ENCODE data around the gene HDAC4. TPM values are rescaled to one million over a fixed set of nuclear protein-coding genes. Genes with fewer than 3 reads are reported as not detected.
"Not testable (repeated sequence)": the region's sequence is repeated elsewhere in the genome, so short reads cannot be mapped to it uniquely, and the experiment has no call there.

Gene HDAC4
- total RNA-seq, 1 donor from 2014 or later = 65.7 TPM

GRCh38 chr2:239073270-239073669 lies 327.6 kb downstream of the HDAC4 start:
- peak in 1 of 2 donors; percentile 42 for DNase-seq (ENCODE audit: low spot score in 2 of 2)
- Histone ChIP-seq H3K36me3 (peaks cover 27 to 49% of the 10 kb centered on the region in 2 donors), H3K4me1 (no peaks in the 10 kb centered on the region), H3K9me3 (no peaks in the 10 kb centered on the region), H3K4me3 (no peak overlapping the region), H3K27me3 (no peaks in the 10 kb centered on the region), H3K27ac (no peak overlapping the region)
- intact Hi-C loops (cut with DNase I) = no loop called here
- TF ChIP-seq CTCF (IDR thresholded peaks at IDR 0.05) = no peak

GRCh38 chr2:239072786-239073185 lies 328.0 kb downstream of the HDAC4 start:
- no peak for TF ChIP-seq CTCF (IDR thresholded peaks at IDR 0.05)
- no peak for DNase-seq (ENCODE audit: low spot score in 2 of 2)
- Histone ChIP-seq H3K36me3 (peaks cover 32 to 54% of the 10 kb centered on the region in 2 donors), H3K9me3 (no peaks in the 10 kb centered on the region), H3K27me3 (no peaks in the 10 kb centered on the region), H3K27ac (no peak overlapping the region), H3K4me3 (no peak overlapping the region), H3K4me1 (no peaks in the 10 kb centered on the region)
- intact Hi-C loops (cut with DNase I) = no loop called here

GRCh38 chr2:239070466-239070865 lies 330.4 kb downstream of the HDAC4 start:
- no peaks in the 10 kb centered on the region for H3K4me1 ChIP-seq
- no peaks in the 10 kb centered on the region for H3K27me3 ChIP-seq
- H3K9me3 ChIP-seq = no peaks in the 10 kb centered on the region
- H3K36me3 ChIP-seq = peaks cover 50 to 66% of the 10 kb centered on the region in 2 donors
- TF ChIP-seq CTCF (IDR thresholded peaks at IDR 0.05) = no peak
- DNase-seq (ENCODE audit: low spot score in 2 of 2) = no peak
- H3K27ac ChIP-seq = no peak overlapping the region
- intact Hi-C loops (cut with DNase I) = no loop called here
- H3K4me3 ChIP-seq = no peak overlapping the region

GRCh38 chr2:239069362-239070333 lies 331.2 kb downstream of the HDAC4 start:
- H3K4me1 ChIP-seq; intact Hi-C loops (cut with DNase I); DNase-seq (ENCODE audit: low spot score in 2 of 2); H3K27ac ChIP-seq; H3K27me3 ChIP-seq; H3K4me3 ChIP-seq; H3K9me3 ChIP-seq: not testable (repeated sequence)
- H3K36me3 ChIP-seq = peaks cover 51 to 71% of the 10 kb centered on the region in 2 donors

GRCh38 chr2:239068411-239068810 lies 332.4 kb downstream of the HDAC4 start:
- Histone ChIP-seq H3K9me3 (no peaks in the 10 kb centered on the region), H3K27me3 (no peaks in the 10 kb centered on the region), H3K27ac (no peak overlapping the region), H3K36me3 (peaks cover 49 to 77% of the 10 kb centered on the region in 2 donors), H3K4me1 (no peaks in the 10 kb centered on the region), H3K4me3 (no peak overlapping the region)
- TF ChIP-seq CTCF (IDR thresholded peaks at IDR 0.05) = no peak
- intact Hi-C loops (cut with DNase I) = no loop called here
- no peak for DNase-seq (ENCODE audit: low spot score in 2 of 2)

GRCh38 chr2:239067196-239067865 lies 333.5 kb downstream of the HDAC4 start:
- Histone ChIP-seq H3K4me3 (no peak overlapping the region), H3K27ac (no peak overlapping the region), H3K27me3 (no peaks in the 10 kb centered on the region), H3K9me3 (no peaks in the 10 kb centered on the region), H3K4me1 (no peaks in the 10 kb centered on the region), H3K36me3 (peaks cover 47 to 69% of the 10 kb centered on the region in 2 donors)
- TF ChIP-seq CTCF (IDR thresholded peaks at IDR 0.05) = no peak
- intact Hi-C loops (cut with DNase I) = no loop called here
- no peak for DNase-seq (ENCODE audit: low spot score in 2 of 2)
